Measurements from ENCODE around the gene MCM7. TPM values are rescaled to one million over a fixed set of nuclear protein-coding genes. Genes with fewer than 3 reads are reported as not detected.

Gene MCM7
- polyA plus RNA-seq, 3 donors: 6.9 to 61.1 (median 8.8) TPM

GRCh38 chr7:100049441-100050291 lies 51.5 kb downstream of the MCM7 start, which contains the start of gene ZSCAN21:
TSS of gene ZSCAN21 (plus strand) at chr7:100049774. CDS start at chr7:100057007, 7,233 bp downstream.
- Histone ChIP-seq H3K36me3 (replicated peaks in 1 of 2; ENCODE audit: control insufficient read depth in 1 of 2, insufficient read depth in 2 of 2, low read length in 2 of 2) (no peaks in the 10 kb centered on the region), H3K79me2 (ENCODE audit: insufficient read depth, low read length) (peaks cover 12% of the 10 kb centered on the region), H4K20me1 (ENCODE audit: insufficient read depth, low read length) (no peaks in the 10 kb centered on the region), H3K4me1 (ENCODE audit: control insufficient read depth in 1 of 2, insufficient read depth in 2 of 2, low read length in 2 of 2) (peaks cover 14 to 18% of the 10 kb centered on the region in 2 donors), H2AFZ (ENCODE audit: insufficient read depth, low read depth, low read length, poor library complexity, severe bottlenecking) (peak within 1 kb of the TSS; percentile 98), H3K9me3 (replicated peaks in 1 of 2; ENCODE audit: control insufficient read depth in 1 of 2, insufficient read depth in 1 of 2, low read length in 2 of 2) (no peaks in the 10 kb centered on the region), H3K4me3 (replicated peaks in 1 of 3; ENCODE audit: low read depth in 2 of 3, low read length in 3 of 3) (peak within 1 kb of the TSS; percentile 83 to 97 (median 87)), H3K4me2 (replicated peaks; ENCODE audit: extremely low read depth, low read length, poor library complexity, severe bottlenecking) (peak within 1 kb of the TSS; percentile 93), H3K9ac (ENCODE audit: insufficient read depth, low read length, poor library complexity, severe bottlenecking) (peak within 1 kb of the TSS; percentile 88), H3K27me3 (ENCODE audit: control insufficient read depth in 2 of 2, insufficient read depth in 2 of 2, low read length in 2 of 2) (no peaks in the 10 kb centered on the region), H3K27ac (ENCODE audit: low read depth in 1 of 2, low read length in 2 of 2) (peak within 1 kb of the TSS; percentile 88 to 96)
- under 1% methylated on average over 43 of the region's 47 CpGs for WGBS (ENCODE audit: insufficient coverage)
- intact Hi-C loops (cut with micrococcal nuclease): loop anchor here (10.0 kb wide), 2 partner anchors 55 to 135 kb away; partner anchors contain the start of gene TRIM4 (in 2 of the 2)
- peak; percentile 25 for TF ChIP-seq CTCF (IDR thresholded peaks at IDR 0.05)
- Mint-ChIP-seq H3K36me3 (peaks cover 0 to 2% of the 10 kb centered on the region in 2 donors), H3K9me3 (no peaks in the 10 kb centered on the region), H3K27me3 (ENCODE audit: low read depth in 3 of 3) (peaks cover 2 to 6% (median 2%) of the 10 kb centered on the region in 3 donors), H3K4me3 (peak within 1 kb of the TSS; percentile 86 to 93), H3K4me1 (peaks cover 14% of the 10 kb centered on the region), H3K27ac (peak within 1 kb of the TSS; percentile 88 to 98 (median 95))
- DNase-seq: peak; percentile 81 to 89 (median 84)

- Histone ChIP-seq H3K36me3 (replicated peaks in 1 of 2; ENCODE audit: control insufficient read depth in 1 of 2, insufficient read depth in 2 of 2, low read length in 2 of 2) (no peaks in the 10 kb centered on the region), H2AFZ (ENCODE audit: insufficient read depth, low read depth, low read length, poor library complexity, severe bottlenecking) (peak overlapping the region; percentile 98), H3K27ac (ENCODE audit: low read depth in 1 of 2, low read length in 2 of 2) (no peak overlapping the region), H3K4me2 (replicated peaks; ENCODE audit: extremely low read depth, low read length, poor library complexity, severe bottlenecking) (peak overlapping the region; percentile 93), H4K20me1 (ENCODE audit: insufficient read depth, low read length) (no peaks in the 10 kb centered on the region), H3K4me1 (ENCODE audit: control insufficient read depth in 1 of 2, insufficient read depth in 2 of 2, low read length in 2 of 2) (peaks cover 14 to 20% of the 10 kb centered on the region in 2 donors), H3K79me2 (ENCODE audit: insufficient read depth, low read length) (peaks cover 12% of the 10 kb centered on the region), H3K27me3 (ENCODE audit: control insufficient read depth in 2 of 2, insufficient read depth in 2 of 2, low read length in 2 of 2) (no peaks in the 10 kb centered on the region), H3K9ac (ENCODE audit: insufficient read depth, low read length, poor library complexity, severe bottlenecking) (no peak overlapping the region), H3K9me3 (replicated peaks in 1 of 2; ENCODE audit: control insufficient read depth in 1 of 2, insufficient read depth in 1 of 2, low read length in 2 of 2) (no peaks in the 10 kb centered on the region), H3K4me3 (replicated peaks in 1 of 3; ENCODE audit: low read depth in 2 of 3, low read length in 3 of 3) (no peak overlapping the region)
- no peak for DNase-seq
- H3K27ac Mint-ChIP-seq: peak overlapping the region in 5 of 7 donors; percentile 14 to 93 (median 65)
- H3K4me3 Mint-ChIP-seq: peak overlapping the region in 1 of 2 donors; percentile 34
- H3K4me1 Mint-ChIP-seq: peaks cover 18% of the 10 kb centered on the region
- intact Hi-C loops (cut with micrococcal nuclease): no loop called here
- WGBS (ENCODE audit: insufficient coverage): 100% methylated on average over 1 of the region's 4 CpGs
- TF ChIP-seq CTCF (IDR thresholded peaks at IDR 0.05): no peak
- peaks cover 2 to 6% (median 2%) of the 10 kb centered on the region in 3 donors for H3K27me3 Mint-ChIP-seq (ENCODE audit: low read depth in 3 of 3)
- peaks cover 0 to 2% of the 10 kb centered on the region in 2 donors for H3K36me3 Mint-ChIP-seq
- H3K9me3 Mint-ChIP-seq: no peaks in the 10 kb centered on the region
These were observed 52.5 kb downstream of the MCM7 start for GRCh38 chr7:100048680-100049079.
